NT2/D1 (cell line): ENCODE measurements around the gene INTS4.

Experiments used
- SUZ12 ChIP-seq: IDR thresholded peaks from 2 replicates; pipeline ENCODE4 v1.6.1; 2011; ENCODE audit not compliant: insufficient read length, insufficient read depth; ENCODE audit errors: extremely low read depth
- YY1 ChIP-seq: IDR thresholded peaks from 2 replicates; pipeline ENCODE4 v1.6.1; 2011; ENCODE audit not compliant: insufficient read length, insufficient read depth
- ZNF274 ChIP-seq: IDR thresholded peaks from 2 replicates; pipeline ENCODE4 v1.6.1; 2011; ENCODE audit warnings: mild to moderate bottlenecking, low read depth, low read length

- TF ChIP-seq YY1 (no peak), SUZ12 (no peak), ZNF274 (no peak)
These were observed 29.0 kb upstream of the INTS4 start for GRCh38 chr11:78023426-78023825.
